H1 (cell line): ENCODE results near the gene LRRC15. TPM values are rescaled to one million over a fixed set of nuclear protein-coding genes. Genes with fewer than 3 reads are reported as not detected.

ENCODE experiments used
- CTCF ChIA-PET: fragments of 300-600 bp; sonication (Branson Sonifier 250); formaldehyde crosslinking; loops from one replicate; lab custom pipeline; 2021; ENCODE audit not compliant: partially characterized antibody; lab: Charles Lee
- POLR2A ChIA-PET: fragments of 300-600 bp; sonication (Branson Sonifier 250); formaldehyde crosslinking; loops from one replicate; lab custom pipeline; 2021; ENCODE audit warnings: inconsistent platforms; ENCODE audit not compliant: partially characterized antibody; lab: Charles Lee
- DNase-seq, 2 experiments: peaks; one replicate each; pipeline versions ENCODE4 v3.0.0 to v3.0.0-alpha.2; 2010 to 2022; ENCODE audit warnings: low spot score in 2 of 2, low read depth in 1 of 2, mixed read lengths in 1 of 2
- FAIRE-seq: peaks from 2 replicates; lab custom pipeline; 2011; peaks lifted over from hg19 to GRCh38; lab: Jason Lieb, UNC
- H2AFZ ChIP-seq: 2 replicates; pipeline ENCODE4 v1.8.1; 2012; ENCODE audit warnings: low read length, inconsistent platforms
- H2AK5ac ChIP-seq: 2 replicates; pipeline ENCODE4 v1.6.1; 2013; ENCODE audit warnings: low read depth, low read length
- H2BK120ac ChIP-seq: replicated peaks from 2 replicates; pipeline ENCODE3; 2013; ENCODE audit warnings: low read depth, low read length, inconsistent platforms
- H2BK12ac ChIP-seq: 2 replicates; pipeline ENCODE4 v1.6.1; 2013; ENCODE audit warnings: low read depth, low read length
- H2BK15ac ChIP-seq: 2 replicates; pipeline ENCODE4 v1.6.1; 2013; ENCODE audit warnings: low read length
- H2BK20ac ChIP-seq: 2 replicates; pipeline ENCODE4 v1.6.1; 2013; ENCODE audit warnings: low read length
- H2BK5ac ChIP-seq: 2 replicates; pipeline ENCODE4 v1.6.1; 2013; ENCODE audit warnings: low read depth, low read length
- H3K14ac ChIP-seq: 2 replicates; pipeline ENCODE4 v1.6.1; 2013; ENCODE audit warnings: inconsistent platforms; ENCODE audit not compliant: insufficient read length
- H3K18ac ChIP-seq: 2 replicates; pipeline ENCODE4 v1.6.1; 2013; ENCODE audit warnings: low read length; ENCODE audit errors: extremely low read depth
- H3K23ac ChIP-seq: 2 replicates; pipeline ENCODE4 v1.6.1; 2013; ENCODE audit warnings: inconsistent platforms; ENCODE audit not compliant: insufficient read length
- H3K23me2 ChIP-seq: 2 replicates; pipeline ENCODE4 v1.6.1; 2013; ENCODE audit warnings: low read depth, low read length
- H3K27ac ChIP-seq: 2 replicates; pipeline ENCODE4 v1.6.1; 2011; ENCODE audit warnings: low read depth, low read length, inconsistent platforms
- H3K27me3 ChIP-seq, 4 experiments: replicated peaks in 1 of 4; 1 replicate in 1 of 4; 2 replicates in 3 of 4; pipeline versions ENCODE4 v1.6.1 to v1.8.1; 2011 to 2013; ENCODE audit warnings: low read length in 3 of 4, mild to moderate bottlenecking in 3 of 4, inconsistent platforms in 2 of 4, mixed read lengths in 2 of 4, moderate library complexity in 1 of 4; ENCODE audit not compliant: control insufficient read depth in 3 of 4, insufficient read depth in 3 of 4; ENCODE audit errors: extremely low read depth in 1 of 4
- H3K36me3 ChIP-seq, 4 experiments: 2 replicates each; pipeline versions ENCODE4 v1.6.1 to v1.8.1; 2011 to 2013; ENCODE audit warnings: mild to moderate bottlenecking in 4 of 4, low read length in 3 of 4, moderate library complexity in 2 of 4, control low read depth in 1 of 4, inconsistent platforms in 1 of 4; ENCODE audit not compliant: insufficient read depth in 4 of 4, control insufficient read depth in 2 of 4
- H3K4ac ChIP-seq: replicated peaks from 2 replicates; pipeline ENCODE3; 2013; ENCODE audit warnings: low read length, low read depth, mixed read lengths, inconsistent platforms; ENCODE audit not compliant: insufficient read length
- H3K4me1 ChIP-seq, 4 experiments: replicated peaks in 1 of 4; 1 replicate in 1 of 4; 2 replicates in 3 of 4; pipeline versions ENCODE4 v1.6.1 to v1.8.1; 2011 to 2013; ENCODE audit warnings: low read length in 3 of 4, inconsistent platforms in 2 of 4, mixed read lengths in 1 of 4; ENCODE audit not compliant: insufficient read depth in 4 of 4, control insufficient read depth in 3 of 4
- H3K4me2 ChIP-seq, 2 experiments: 2 replicates each; pipeline versions ENCODE4 v1.6.1 to v1.8.1; 2011 to 2013; ENCODE audit warnings: low read depth in 2 of 2, low read length in 2 of 2, control low read depth in 1 of 2, inconsistent platforms in 1 of 2, mild to moderate bottlenecking in 1 of 2; ENCODE audit not compliant: insufficient read depth in 1 of 2
- H3K4me3 ChIP-seq, 4 experiments: fragments of 200-600, 300-600 bp in 1 of 4; sonication (generic), shearing (Covaris generic), sonication (Bioruptor Twin) in 1 of 4; 2 replicates each; pipeline versions ENCODE4 v1.5.1 to v1.8.1; 2011 to 2016; ENCODE audit warnings: low read length in 4 of 4, low read depth in 3 of 4, control low read depth in 2 of 4, inconsistent platforms in 2 of 4, mild to moderate bottlenecking in 2 of 4, mixed read lengths in 1 of 4, moderate library complexity in 1 of 4; ENCODE audit not compliant: insufficient read depth in 2 of 4; ENCODE audit errors: extremely low read depth in 1 of 4
- H3K56ac ChIP-seq: replicated peaks from 2 replicates; pipeline ENCODE3; 2013; ENCODE audit warnings: low read depth, mild to moderate bottlenecking, mixed read lengths, low read length, inconsistent platforms; ENCODE audit not compliant: insufficient read length
- H3K79me1 ChIP-seq: 2 replicates; pipeline ENCODE4 v1.6.1; 2013; ENCODE audit warnings: low read depth, low read length, control low read depth
- H3K79me2 ChIP-seq, 2 experiments: 2 replicates each; pipeline versions ENCODE4 v1.6.1 to v1.8.1; 2012 to 2013; ENCODE audit warnings: low read length in 2 of 2, mild to moderate bottlenecking in 2 of 2, inconsistent platforms in 1 of 2; ENCODE audit not compliant: insufficient read depth in 2 of 2, control insufficient read depth in 1 of 2
- H3K9ac ChIP-seq, 4 experiments: replicated peaks in 1 of 4; 1 replicate in 1 of 4; 2 replicates in 3 of 4; pipeline versions ENCODE4 v1.6.1 to v1.8.1; 2011 to 2013; ENCODE audit warnings: low read depth in 3 of 4, low read length in 3 of 4, control low read depth in 2 of 4, mild to moderate bottlenecking in 2 of 4, moderate library complexity in 2 of 4, inconsistent platforms in 1 of 4; ENCODE audit errors: extremely low read depth in 1 of 4
- H3K9me3 ChIP-seq, 2 experiments: 2 replicates each; pipeline versions ENCODE4 v1.6.1 to v1.8.1; 2012 to 2013; ENCODE audit warnings: mild to moderate bottlenecking in 2 of 2, moderate library complexity in 2 of 2, control low read depth in 1 of 2, inconsistent platforms in 1 of 2, low read depth in 1 of 2, low read length in 1 of 2, mixed read lengths in 1 of 2; ENCODE audit not compliant: insufficient read depth in 2 of 2
- H4K20me1 ChIP-seq, 2 experiments: replicated peaks in 1 of 2; 2 replicates each; pipeline versions ENCODE3 to v1.8.1; 2011 to 2013; ENCODE audit warnings: inconsistent platforms in 2 of 2, low read length in 2 of 2, mild to moderate bottlenecking in 1 of 2; ENCODE audit not compliant: insufficient read depth in 2 of 2, control insufficient read depth in 1 of 2
- H4K5ac ChIP-seq: 2 replicates; pipeline ENCODE4 v1.6.1; 2013; ENCODE audit warnings: low read length, low read depth, mixed read lengths, inconsistent platforms; ENCODE audit not compliant: insufficient read length
- H4K8ac ChIP-seq: 2 replicates; pipeline ENCODE4 v1.8.0; 2013; ENCODE audit warnings: mild to moderate bottlenecking, moderate library complexity, low read length, inconsistent platforms; ENCODE audit not compliant: insufficient read depth; ENCODE audit errors: extremely low read depth
- H4K91ac ChIP-seq: replicated peaks from 2 replicates; pipeline ENCODE3; 2013; ENCODE audit warnings: low read length, mixed read lengths, inconsistent platforms; ENCODE audit not compliant: insufficient read length
- WGBS, 2 experiments: shearing (Covaris generic) in 1 of 2; methylation state at CpG; one replicate each; pipeline versions ENCODE4 v1.1.6 to v1.1.7; 2013 to 2015; ENCODE audit warnings: low lambda C conversion rate in 2 of 2, mixed read lengths in 2 of 2, inconsistent platforms in 1 of 2, low coverage in 1 of 2, missing lambda C conversion rate in 1 of 2; ENCODE audit not compliant: insufficient replicate concordance in 2 of 2, insufficient coverage in 1 of 2, insufficient read length in 1 of 2; ENCODE audit errors: extremely low coverage in 1 of 2, missing lambda C conversion rate in 1 of 2; 5-methylcytosine and 5-hydroxymethylcytosine counted together
- polyA plus RNA-seq, 7 experiments: library from polyadenylated mRNA; depleted of rRNA in 3 of 7; stranded (reverse) in 5 of 7; unstranded in 2 of 7; fragments of >200 nt in 5 of 7; fragments of 200-250 nt in 2 of 7; gene quantifications; 1 replicate in 5 of 7; 2 replicates in 1 of 7; 4 replicates in 1 of 7; pipeline versions ENCODE4 v1.2.1 to v1.2.3, GENCODE V29; 2011 to 2013; ENCODE audit warnings: missing spikeins in 2 of 7, mixed read lengths in 2 of 7
- total RNA-seq: library from RNA; stranded (reverse); fragmentation: NEBNext Ultra II Directional; extraction: Animal tissue kit (Norgen Biotek cat#: 25700); gene quantifications from 2 replicates; pipeline ENCODE4 v1.2.1, GENCODE V29; 2021

The LRRC15 gene
- total and polyA plus RNA-seq, 2 of the 8 experiments (the other 6 are each of a cell fraction or from before 2014, with no cell fraction given) = 0.15 to 0.37 TPM

DNA sequence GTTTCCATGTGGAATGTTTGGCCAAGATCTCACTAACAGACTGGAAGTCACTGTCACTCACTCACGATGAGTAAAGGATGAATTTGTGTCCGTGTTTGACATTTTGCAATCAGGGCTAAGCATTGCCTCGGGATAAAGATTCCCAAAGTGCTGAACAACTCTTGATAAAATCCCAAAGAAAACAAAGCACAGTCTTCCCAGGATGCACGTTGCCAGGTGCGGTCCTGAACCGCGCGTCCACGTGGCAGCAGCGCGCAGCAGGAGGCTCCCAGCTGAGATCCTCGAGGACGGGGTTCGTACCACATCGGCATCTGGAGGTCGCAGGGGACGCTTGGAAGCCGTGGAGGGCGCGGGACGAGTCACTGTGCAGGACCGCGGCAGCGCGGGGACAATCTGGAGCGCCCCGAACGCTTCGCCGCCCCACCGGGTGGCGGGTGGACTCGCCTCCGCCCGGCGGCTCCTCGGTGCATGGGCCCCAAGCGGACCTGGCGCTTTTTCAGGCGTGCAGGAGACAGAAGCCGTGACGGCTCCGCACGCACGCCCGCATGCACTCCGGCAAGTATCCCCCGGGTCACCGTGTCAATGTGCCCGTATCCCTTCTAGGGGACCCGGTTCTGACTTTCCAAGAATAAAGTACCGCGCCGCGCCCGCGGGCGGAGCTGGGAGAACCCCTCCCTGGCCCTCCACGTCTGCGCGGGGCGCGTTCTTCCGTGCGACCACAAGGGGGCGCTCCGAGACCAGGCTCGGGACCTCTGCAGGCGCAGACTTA, 36.1 kb downstream of the LRRC15 start:
- Histone ChIP-seq H2BK12ac (no peak overlapping the region), H3K9ac (peak overlapping the region in 1 of 4 experiments; percentile 17; a peak in 1 of 7 replicates), H3K4me3 (peak overlapping the region; percentile 16 to 62 (median 32)), H4K5ac (no peak overlapping the region), H4K20me1 (no peaks in the 10 kb centered on the region), H2BK5ac (no peak overlapping the region; the same call in 1 of the 2 replicates), H3K4ac (no peak overlapping the region), H4K8ac (peak overlapping the region; percentile 45; the same call in 1 of the 2 replicates), H3K14ac (no peak overlapping the region), H3K23ac (no peak overlapping the region), H3K36me3 (no peaks in the 10 kb centered on the region), H3K4me1 (peaks cover 0 to 3% (median under 1%) of the 10 kb centered on the region in 4 experiments; a peak in 1 of 7 replicates), H2BK120ac (no peak overlapping the region), H3K56ac (no peak overlapping the region), H3K79me1 (no peaks in the 10 kb centered on the region), H2AFZ (peak overlapping the region; percentile 79; the same call in 1 of the 2 replicates), H3K9me3 (no peaks in the 10 kb centered on the region), H3K27ac (no peak overlapping the region), H2BK15ac (0 out of 2 replicates have a peak overlapping the region, but pooled peaks have one; percentile 47), H3K4me2 (peak overlapping the region; percentile 15 to 73), H3K79me2 (no peaks in the 10 kb centered on the region), H2BK20ac (no peak overlapping the region), H4K91ac (peak overlapping the region; percentile 87), H3K18ac (peak overlapping the region; percentile 73), H3K27me3 (peaks cover 0 to 24% (median 15%) of the 10 kb centered on the region in 4 experiments; a peak in 5 of 7 replicates), H2AK5ac (no peak overlapping the region), H3K23me2 (peaks cover 2% of the 10 kb centered on the region)
- ChIA-PET POLR2A (interaction anchor here (0.6 to 0.7 kb wide), 2 partner anchors 13 to 69 kb away, joined by 3 to 4 read pairs; no protein-coding TSS in a partner anchor), CTCF (interaction anchor here (0.6 to 15.8 kb wide), 24 partner anchors 10 to 687 kb away, joined by 3 to 344 read pairs (median 4); partner anchors contain the start of genes CPN2, GP5 and LRRC15)
- FAIRE-seq = no peak
- WGBS, 2 experiments = 6% methylated on average over 69 of the region's 69 CpGs; no CpG with 5 or more reads in 1 of the 2 experiments
- peak; percentile 50 to 98 for DNase-seq
